ENCODE measurements around the gene ASS1. TPM values are rescaled to one million over a fixed set of nuclear protein-coding genes. Genes with fewer than 3 reads are reported as not detected.

ASS1 gene
- total and polyA plus RNA-seq, 2 of the 13 experiments (the other 11 are each of a cell fraction or from before 2014, with no cell fraction given) = 77.6 to 122 TPM

GRCh38 chr9:130433168-130433946 is 11.4 kb upstream of the ASS1 start (continued):
- TF ChIP-seq, protein P1, sequence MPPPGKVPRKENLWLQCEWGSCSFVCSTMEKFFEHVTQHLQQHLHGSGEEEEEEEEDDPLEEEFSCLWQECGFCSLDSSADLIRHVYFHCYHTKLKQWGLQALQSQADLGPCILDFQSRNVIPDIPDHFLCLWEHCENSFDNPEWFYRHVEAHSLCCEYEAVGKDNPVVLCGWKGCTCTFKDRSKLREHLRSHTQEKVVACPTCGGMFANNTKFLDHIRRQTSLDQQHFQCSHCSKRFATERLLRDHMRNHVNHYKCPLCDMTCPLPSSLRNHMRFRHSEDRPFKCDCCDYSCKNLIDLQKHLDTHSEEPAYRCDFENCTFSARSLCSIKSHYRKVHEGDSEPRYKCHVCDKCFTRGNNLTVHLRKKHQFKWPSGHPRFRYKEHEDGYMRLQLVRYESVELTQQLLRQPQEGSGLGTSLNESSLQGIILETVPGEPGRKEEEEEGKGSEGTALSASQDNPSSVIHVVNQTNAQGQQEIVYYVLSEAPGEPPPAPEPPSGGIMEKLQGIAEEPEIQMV (CRISPR knock-in tag; IDR thresholded peaks at IDR 0.05; ENCODE audit: low read depth) = peak; percentile 86; the same call in 1 of the 2 replicates
- TF ChIP-seq ZNF691 (CRISPR knock-in tag; IDR thresholded peaks at IDR 0.05; ENCODE audit: borderline replicate concordance, low read depth) (0 out of 2 replicates have a peak, but pooled peaks have one; percentile 20), BRD4 (CRISPR knock-in tag; IDR thresholded peaks at IDR 0.05) (peak; percentile 30; the same call in 1 of the 2 replicates), NFE2 (CRISPR knock-in tag; IDR thresholded peaks at IDR 0.05) (no peak), MBD4 (IDR thresholded peaks at IDR 0.05; ENCODE audit: borderline replicate concordance, low read length) (no peak), TSC22D2 (CRISPR knock-in tag; IDR thresholded peaks at IDR 0.05; ENCODE audit: borderline replicate concordance) (no peak), SNAI1 (CRISPR knock-in tag; IDR thresholded peaks at IDR 0.05; ENCODE audit: borderline replicate concordance) (no peak), SIN3A (IDR thresholded peaks at IDR 0.05; ENCODE audit: borderline replicate concordance, low read depth, low read length) (no peak), ZBTB21 (CRISPR knock-in tag; IDR thresholded peaks at IDR 0.05) (no peak), REST (IDR thresholded peaks at IDR 0.05; ENCODE audit: borderline replicate concordance in 1 of 2, low read depth in 1 of 2, low read length in 2 of 2) (no peak), SP2 (CRISPR knock-in tag; IDR thresholded peaks at IDR 0.05) (no peak), ZNF639 (CRISPR knock-in tag; conservative IDR thresholded peaks at IDR 0.05) (no peak), NR2F2 (IDR thresholded peaks at IDR 0.05; ENCODE audit: borderline replicate concordance, low read depth) (peak; percentile 83)
- TF ChIP-seq, protein P2, sequence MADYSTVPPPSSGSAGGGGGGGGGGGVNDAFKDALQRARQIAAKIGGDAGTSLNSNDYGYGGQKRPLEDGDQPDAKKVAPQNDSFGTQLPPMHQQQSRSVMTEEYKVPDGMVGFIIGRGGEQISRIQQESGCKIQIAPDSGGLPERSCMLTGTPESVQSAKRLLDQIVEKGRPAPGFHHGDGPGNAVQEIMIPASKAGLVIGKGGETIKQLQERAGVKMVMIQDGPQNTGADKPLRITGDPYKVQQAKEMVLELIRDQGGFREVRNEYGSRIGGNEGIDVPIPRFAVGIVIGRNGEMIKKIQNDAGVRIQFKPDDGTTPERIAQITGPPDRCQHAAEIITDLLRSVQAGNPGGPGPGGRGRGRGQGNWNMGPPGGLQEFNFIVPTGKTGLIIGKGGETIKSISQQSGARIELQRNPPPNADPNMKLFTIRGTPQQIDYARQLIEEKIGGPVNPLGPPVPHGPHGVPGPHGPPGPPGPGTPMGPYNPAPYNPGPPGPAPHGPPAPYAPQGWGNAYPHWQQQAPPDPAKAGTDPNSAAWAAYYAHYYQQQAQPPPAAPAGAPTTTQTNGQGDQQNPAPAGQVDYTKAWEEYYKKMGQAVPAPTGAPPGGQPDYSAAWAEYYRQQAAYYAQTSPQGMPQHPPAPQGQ (CRISPR knock-in tag; IDR thresholded peaks at IDR 0.05; ENCODE audit: borderline replicate concordance) = no peak
- TF ChIP-seq, protein P3, sequence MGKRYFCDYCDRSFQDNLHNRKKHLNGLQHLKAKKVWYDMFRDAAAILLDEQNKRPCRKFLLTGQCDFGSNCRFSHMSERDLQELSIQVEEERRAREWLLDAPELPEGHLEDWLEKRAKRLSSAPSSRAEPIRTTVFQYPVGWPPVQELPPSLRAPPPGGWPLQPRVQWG (CRISPR knock-in tag; IDR thresholded peaks at IDR 0.05; ENCODE audit: borderline replicate concordance, low read depth) = no peak
- TF ChIP-seq, protein P4, sequence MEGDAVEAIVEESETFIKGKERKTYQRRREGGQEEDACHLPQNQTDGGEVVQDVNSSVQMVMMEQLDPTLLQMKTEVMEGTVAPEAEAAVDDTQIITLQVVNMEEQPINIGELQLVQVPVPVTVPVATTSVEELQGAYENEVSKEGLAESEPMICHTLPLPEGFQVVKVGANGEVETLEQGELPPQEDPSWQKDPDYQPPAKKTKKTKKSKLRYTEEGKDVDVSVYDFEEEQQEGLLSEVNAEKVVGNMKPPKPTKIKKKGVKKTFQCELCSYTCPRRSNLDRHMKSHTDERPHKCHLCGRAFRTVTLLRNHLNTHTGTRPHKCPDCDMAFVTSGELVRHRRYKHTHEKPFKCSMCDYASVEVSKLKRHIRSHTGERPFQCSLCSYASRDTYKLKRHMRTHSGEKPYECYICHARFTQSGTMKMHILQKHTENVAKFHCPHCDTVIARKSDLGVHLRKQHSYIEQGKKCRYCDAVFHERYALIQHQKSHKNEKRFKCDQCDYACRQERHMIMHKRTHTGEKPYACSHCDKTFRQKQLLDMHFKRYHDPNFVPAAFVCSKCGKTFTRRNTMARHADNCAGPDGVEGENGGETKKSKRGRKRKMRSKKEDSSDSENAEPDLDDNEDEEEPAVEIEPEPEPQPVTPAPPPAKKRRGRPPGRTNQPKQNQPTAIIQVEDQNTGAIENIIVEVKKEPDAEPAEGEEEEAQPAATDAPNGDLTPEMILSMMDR (CRISPR knock-in tag; IDR thresholded peaks at IDR 0.05) = peak; percentile 67

All from HepG2 (cell line).